GM10266 (cell line): ENCODE measurements around the gene MARCHF7.

ENCODE experiments used
- DNase-seq: peaks from one replicate; pipeline ENCODE4 v3.0.0; 2012; ENCODE audit errors: extremely low spot score
- TF ChIP-seq, protein P1 (sequence below): IDR thresholded peaks from 2 replicates; pipeline ENCODE4 v1.5.1; 2012; ENCODE audit warnings: mild to moderate bottlenecking, low read depth; ENCODE audit not compliant: control insufficient read depth, insufficient read depth; ENCODE audit errors: missing control alignments

Gene MARCHF7

DNA sequence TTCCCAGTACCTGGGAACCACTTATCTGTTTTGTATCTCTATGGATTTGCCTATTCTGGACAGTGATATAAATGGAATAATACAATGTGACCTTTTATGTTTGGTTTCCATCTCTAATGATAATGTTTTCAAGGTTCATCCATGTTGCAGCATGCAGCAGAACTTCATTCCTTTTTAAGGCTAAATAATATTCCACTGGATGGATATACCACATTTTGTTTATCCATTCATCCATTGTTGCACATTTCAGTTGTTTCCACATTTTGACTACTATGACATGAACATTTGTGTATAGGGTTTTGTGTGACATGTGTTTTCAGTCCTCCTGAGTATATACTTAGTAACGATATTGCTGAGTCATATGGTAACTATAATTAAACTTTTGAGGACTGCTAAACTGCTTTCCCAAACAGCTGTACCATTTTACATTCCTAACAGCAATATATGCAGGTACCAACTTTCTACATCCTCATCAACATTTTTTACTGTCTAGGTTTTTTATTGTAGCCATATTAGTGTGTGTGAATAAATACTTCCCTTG, 17.7 kb upstream of the MARCHF7 start:
- DNase-seq = no peak
- TF ChIP-seq, protein P1, sequence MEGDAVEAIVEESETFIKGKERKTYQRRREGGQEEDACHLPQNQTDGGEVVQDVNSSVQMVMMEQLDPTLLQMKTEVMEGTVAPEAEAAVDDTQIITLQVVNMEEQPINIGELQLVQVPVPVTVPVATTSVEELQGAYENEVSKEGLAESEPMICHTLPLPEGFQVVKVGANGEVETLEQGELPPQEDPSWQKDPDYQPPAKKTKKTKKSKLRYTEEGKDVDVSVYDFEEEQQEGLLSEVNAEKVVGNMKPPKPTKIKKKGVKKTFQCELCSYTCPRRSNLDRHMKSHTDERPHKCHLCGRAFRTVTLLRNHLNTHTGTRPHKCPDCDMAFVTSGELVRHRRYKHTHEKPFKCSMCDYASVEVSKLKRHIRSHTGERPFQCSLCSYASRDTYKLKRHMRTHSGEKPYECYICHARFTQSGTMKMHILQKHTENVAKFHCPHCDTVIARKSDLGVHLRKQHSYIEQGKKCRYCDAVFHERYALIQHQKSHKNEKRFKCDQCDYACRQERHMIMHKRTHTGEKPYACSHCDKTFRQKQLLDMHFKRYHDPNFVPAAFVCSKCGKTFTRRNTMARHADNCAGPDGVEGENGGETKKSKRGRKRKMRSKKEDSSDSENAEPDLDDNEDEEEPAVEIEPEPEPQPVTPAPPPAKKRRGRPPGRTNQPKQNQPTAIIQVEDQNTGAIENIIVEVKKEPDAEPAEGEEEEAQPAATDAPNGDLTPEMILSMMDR = no peak

- DNase-seq = no peak
- TF ChIP-seq, protein P1 = no peak
Observed at GRCh38 chr2:159695795-159696448, 16.4 kb upstream of the MARCHF7 start.

DNA sequence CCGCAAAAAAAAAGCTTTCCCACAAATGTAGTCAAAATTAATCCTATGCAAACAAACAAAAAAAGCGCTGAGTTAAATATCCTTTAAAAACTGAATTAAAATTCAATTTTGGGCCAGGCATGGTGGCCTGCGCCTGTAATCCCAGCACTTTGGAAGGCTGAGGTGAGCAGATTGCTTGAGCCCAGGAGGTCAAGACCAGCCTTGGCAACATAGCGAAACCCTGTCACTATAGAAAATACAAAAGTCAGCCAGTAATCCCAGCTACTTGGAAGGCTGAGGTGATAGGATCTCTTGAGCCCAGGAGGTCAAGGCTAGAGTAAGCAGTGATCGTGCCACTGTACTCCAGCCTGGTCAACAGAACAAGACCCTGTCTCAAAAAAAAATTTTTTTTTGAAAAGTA, 8.8 kb upstream of the MARCHF7 start:
- TF ChIP-seq, protein P1 = no peak
- no peak for DNase-seq

DNA sequence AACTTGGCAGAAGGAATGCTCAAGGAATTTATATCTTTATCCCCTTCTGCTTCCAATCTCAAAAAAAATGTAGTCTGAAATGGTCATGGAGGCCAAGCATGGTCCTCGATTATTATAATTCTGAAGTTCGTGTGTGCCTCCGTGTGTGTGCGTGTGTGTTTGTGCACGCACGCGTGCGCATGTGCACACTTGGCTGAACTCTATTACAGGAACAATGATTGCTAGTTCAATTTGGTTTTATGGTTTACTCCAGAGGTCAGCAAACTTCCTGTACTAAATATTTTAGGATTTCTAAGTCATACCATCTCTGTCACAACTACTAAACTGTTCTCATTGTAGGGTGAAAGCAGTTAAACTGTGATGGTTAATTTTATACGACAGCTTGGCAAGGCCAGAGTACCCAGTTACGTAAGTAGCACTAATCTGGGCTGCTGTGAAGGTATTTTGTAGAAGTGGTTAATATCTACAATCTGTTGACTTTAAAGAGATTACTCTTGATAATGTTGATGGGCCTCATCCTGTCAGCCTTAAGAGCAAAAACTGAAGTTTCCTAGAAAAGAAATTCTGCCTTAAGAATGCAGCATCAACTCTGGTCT, 5.8 kb upstream of the MARCHF7 start:
- TF ChIP-seq, protein P1 = no peak
- DNase-seq = no peak

DNA sequence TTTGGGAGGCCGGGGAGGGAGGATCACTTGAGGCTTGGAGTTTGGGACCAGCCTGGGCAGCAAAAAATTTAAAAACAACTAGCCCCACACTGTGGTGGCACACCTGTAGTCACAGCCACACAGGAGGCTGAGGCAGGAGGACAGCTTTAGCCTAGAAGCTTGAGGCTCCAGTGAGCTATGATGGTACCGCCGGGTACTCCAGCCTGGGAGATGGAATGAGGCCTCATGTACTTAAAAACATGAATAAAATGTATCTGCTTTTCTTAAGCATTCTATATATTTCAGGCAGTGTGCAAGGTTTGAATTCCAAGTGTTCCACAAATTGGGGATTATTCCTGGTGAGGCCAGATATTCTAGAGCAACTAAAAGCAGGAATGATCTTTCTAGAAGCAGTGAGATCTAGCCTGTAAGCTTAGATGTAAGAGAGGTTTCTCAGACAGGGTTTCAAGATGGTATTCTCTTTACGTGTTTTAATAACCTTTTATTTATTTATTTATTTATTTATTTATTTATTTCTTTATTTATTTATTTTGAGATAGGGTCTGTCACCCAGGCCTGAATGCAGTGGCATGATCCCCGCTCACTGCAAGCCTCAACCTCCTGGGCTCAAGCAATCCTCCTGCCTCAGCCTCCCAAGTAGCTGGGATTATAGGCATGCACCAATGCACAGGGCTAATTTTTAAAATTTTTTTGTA, 4.1 kb upstream of the MARCHF7 start:
- TF ChIP-seq, protein P1 = no peak
- no peak for DNase-seq

- TF ChIP-seq, protein P1 = no peak
- DNase-seq = no peak
Observed at GRCh38 chr2:159710601-159711180, 1.6 kb upstream of the MARCHF7 start.
